B cell (primary cell): ENCODE measurements around the gene PODXL.

Source experiments
- EZH2 ChIP-seq: IDR thresholded peaks from 2 replicates; pipeline ENCODE4 v1.6.1; 2012; ENCODE audit warnings: borderline replicate concordance, low read depth, mild to moderate bottlenecking, moderate library complexity, low read length; ENCODE audit not compliant: insufficient read depth, poor library complexity, severe bottlenecking
- TF ChIP-seq, protein P1 (sequence below): fragments of 200-600 bp; IDR thresholded peaks from one replicate; pipeline ENCODE4 v1.8.0; 2022; ENCODE audit warnings: antibody characterized with exemption, mild to moderate bottlenecking

DNA sequence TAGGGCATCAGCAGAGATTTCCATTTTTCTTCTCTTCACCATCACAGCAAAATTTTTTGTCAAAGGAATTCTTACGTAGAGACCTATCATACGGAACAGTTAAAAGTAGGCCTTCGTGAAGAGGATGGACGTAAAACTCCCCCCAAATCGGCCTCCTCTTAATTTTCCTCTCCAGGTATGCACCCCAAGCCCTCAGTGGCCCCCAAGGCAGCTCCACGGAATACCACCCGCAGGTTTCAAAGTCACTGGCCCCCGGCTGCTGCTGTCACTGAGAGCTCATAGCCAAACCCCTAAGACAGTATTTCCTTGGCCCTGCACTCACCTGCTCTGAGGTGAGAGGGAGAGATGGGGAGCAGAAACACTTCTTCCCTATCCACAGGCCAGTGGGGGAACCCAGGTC lies 8.8 kb downstream of the PODXL start:
- TF ChIP-seq, protein P1, sequence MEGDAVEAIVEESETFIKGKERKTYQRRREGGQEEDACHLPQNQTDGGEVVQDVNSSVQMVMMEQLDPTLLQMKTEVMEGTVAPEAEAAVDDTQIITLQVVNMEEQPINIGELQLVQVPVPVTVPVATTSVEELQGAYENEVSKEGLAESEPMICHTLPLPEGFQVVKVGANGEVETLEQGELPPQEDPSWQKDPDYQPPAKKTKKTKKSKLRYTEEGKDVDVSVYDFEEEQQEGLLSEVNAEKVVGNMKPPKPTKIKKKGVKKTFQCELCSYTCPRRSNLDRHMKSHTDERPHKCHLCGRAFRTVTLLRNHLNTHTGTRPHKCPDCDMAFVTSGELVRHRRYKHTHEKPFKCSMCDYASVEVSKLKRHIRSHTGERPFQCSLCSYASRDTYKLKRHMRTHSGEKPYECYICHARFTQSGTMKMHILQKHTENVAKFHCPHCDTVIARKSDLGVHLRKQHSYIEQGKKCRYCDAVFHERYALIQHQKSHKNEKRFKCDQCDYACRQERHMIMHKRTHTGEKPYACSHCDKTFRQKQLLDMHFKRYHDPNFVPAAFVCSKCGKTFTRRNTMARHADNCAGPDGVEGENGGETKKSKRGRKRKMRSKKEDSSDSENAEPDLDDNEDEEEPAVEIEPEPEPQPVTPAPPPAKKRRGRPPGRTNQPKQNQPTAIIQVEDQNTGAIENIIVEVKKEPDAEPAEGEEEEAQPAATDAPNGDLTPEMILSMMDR = no peak
- TF ChIP-seq EZH2 = no peak
